Neuronal stem cell (in vitro differentiated cells): ENCODE measurements around the gene SORCS2.

Experiments
- DNase-seq: peaks from one replicate; pipeline ENCODE4 v3.0.0-alpha.2; 2013; ENCODE audit warnings: low spot score
- H2AFZ ChIP-seq: one replicate; pipeline ENCODE4 v1.6.1; 2013; ENCODE audit warnings: mild to moderate bottlenecking, low read length, inconsistent platforms
- H2AK5ac ChIP-seq: 2 replicates; pipeline ENCODE4 v1.6.1; 2013; ENCODE audit warnings: low read depth, mild to moderate bottlenecking, inconsistent platforms, low read length, moderate library complexity, mixed read lengths
- H2BK120ac ChIP-seq: 2 replicates; pipeline ENCODE4 v1.6.1; 2013; ENCODE audit warnings: low read depth, mild to moderate bottlenecking, inconsistent platforms, low read length, moderate library complexity, mixed read lengths
- H2BK12ac ChIP-seq: one replicate; pipeline ENCODE4 v1.6.1; 2013; ENCODE audit warnings: low read length, inconsistent platforms
- H2BK15ac ChIP-seq: 2 replicates; pipeline ENCODE4 v1.6.1; 2013; ENCODE audit warnings: mild to moderate bottlenecking, low read length, inconsistent platforms, mixed read lengths
- H2BK5ac ChIP-seq: one replicate; pipeline ENCODE4 v1.6.1; 2013; ENCODE audit warnings: inconsistent platforms, mild to moderate bottlenecking, low read length, moderate library complexity
- H3K14ac ChIP-seq: one replicate; pipeline ENCODE4 v1.6.1; 2013; ENCODE audit warnings: low read length, inconsistent platforms
- H3K18ac ChIP-seq: 2 replicates; pipeline ENCODE4 v1.6.1; 2013; ENCODE audit warnings: low read length, inconsistent platforms
- H3K23ac ChIP-seq: 2 replicates; pipeline ENCODE4 v1.6.1; 2013; ENCODE audit warnings: low read depth, mild to moderate bottlenecking, mixed read lengths, low read length, inconsistent platforms; ENCODE audit not compliant: poor library complexity
- H3K27ac ChIP-seq: replicated peaks from 3 replicates; pipeline ENCODE4 v1.5.1; 2013; ENCODE audit warnings: low read length, inconsistent platforms
- H3K27me3 ChIP-seq, 3 experiments: 2 replicates each; pipeline ENCODE4 v1.6.1; 2013; ENCODE audit warnings: low read length in 3 of 3, mild to moderate bottlenecking in 2 of 3, inconsistent platforms in 1 of 3, low read depth in 1 of 3, mixed read lengths in 1 of 3, moderate library complexity in 1 of 3; ENCODE audit not compliant: control insufficient read depth in 3 of 3, insufficient read depth in 3 of 3
- H3K36me3 ChIP-seq, 2 donors: replicated peaks in 1 of 2; 2 replicates each; pipeline ENCODE4 v1.6.1; 2013; ENCODE audit warnings: low read length in 2 of 2; ENCODE audit not compliant: control insufficient read depth in 2 of 2, insufficient read depth in 2 of 2
- H3K4ac ChIP-seq: 2 replicates; pipeline ENCODE4 v1.6.1; 2013; ENCODE audit warnings: inconsistent platforms, mild to moderate bottlenecking, low read length, moderate library complexity
- H3K4me1 ChIP-seq, 2 donors: 1 replicate in 1 of 2; 2 replicates in 1 of 2; pipeline ENCODE4 v1.6.1; 2013; ENCODE audit warnings: low read length in 2 of 2, low read depth in 1 of 2; ENCODE audit not compliant: control insufficient read depth in 2 of 2, insufficient read depth in 1 of 2
- H3K4me2 ChIP-seq: one replicate; pipeline ENCODE4 v1.6.1; 2013; ENCODE audit warnings: mild to moderate bottlenecking, low read length, inconsistent platforms; ENCODE audit not compliant: insufficient read depth, poor library complexity, severe bottlenecking
- H3K4me3 ChIP-seq, 2 donors: 2 replicates each; pipeline ENCODE4 v1.5.1; 2013; ENCODE audit warnings: low read length in 2 of 2, mild to moderate bottlenecking in 2 of 2, inconsistent platforms in 1 of 2, moderate library complexity in 1 of 2
- H3K79me1 ChIP-seq: one replicate; pipeline ENCODE4 v1.6.1; 2013; ENCODE audit warnings: low read depth, mild to moderate bottlenecking, inconsistent platforms, low read length, moderate library complexity
- H3K9ac ChIP-seq: one replicate; pipeline ENCODE4 v1.6.1; 2013; ENCODE audit warnings: mild to moderate bottlenecking, low read depth, low read length, inconsistent platforms; ENCODE audit not compliant: poor library complexity
- H3K9me3 ChIP-seq, 2 donors: replicated peaks in 1 of 2; 2 replicates each; pipeline versions ENCODE3 to v1.6.1; 2013; ENCODE audit warnings: low read length in 2 of 2, mild to moderate bottlenecking in 2 of 2, inconsistent platforms in 1 of 2, low read depth in 1 of 2, mixed read lengths in 1 of 2, moderate library complexity in 1 of 2; ENCODE audit not compliant: control insufficient read depth in 2 of 2, insufficient read depth in 1 of 2
- H4K8ac ChIP-seq: one replicate; pipeline ENCODE4 v1.6.1; 2013; ENCODE audit warnings: low read depth, mild to moderate bottlenecking, inconsistent platforms, low read length, moderate library complexity
- H4K91ac ChIP-seq: one replicate; pipeline ENCODE4 v1.6.1; 2013; ENCODE audit warnings: low read length, low read depth, mild to moderate bottlenecking, inconsistent platforms; ENCODE audit not compliant: poor library complexity
- WGBS, 2 donors: extraction: QIAGEN DNeasy Blood & Tissue Kit; methylation state at CpG; one replicate each; pipeline ENCODE4 v1.1.7; 2013; ENCODE audit warnings: missing lambda C conversion rate in 2 of 2, mixed read lengths in 1 of 2; ENCODE audit not compliant: insufficient read length in 2 of 2, insufficient replicate concordance in 1 of 2; ENCODE audit errors: extremely low coverage in 2 of 2; 5-methylcytosine and 5-hydroxymethylcytosine counted together

The SORCS2 gene

GRCh38 chr4:7529368-7530080 lies 337.2 kb downstream of the SORCS2 start:
- Histone ChIP-seq H4K8ac (no peak overlapping the region), H2AFZ (no peak overlapping the region), H2AK5ac (peak overlapping the region; percentile 97), H3K4me2 (no peak overlapping the region), H3K27ac (peak overlapping the region; percentile 16), H3K14ac (peak overlapping the region; percentile 2), H3K27me3 (peaks cover 0 to 22% (median 0%) of the 10 kb centered on the region in 3 experiments), H3K4me3 (no peak overlapping the region), H2BK12ac (peak overlapping the region; percentile 88), H2BK120ac (no peak overlapping the region), H3K9ac (peak overlapping the region; percentile 30), H3K79me1 (no peaks in the 10 kb centered on the region), H2BK15ac (peak overlapping the region; percentile 77), H3K9me3 (peaks cover 0 to under 1% of the 10 kb centered on the region in 2 donors), H4K91ac (no peak overlapping the region), H3K23ac (no peak overlapping the region), H3K4ac (no peak overlapping the region), H3K4me1 (peaks cover 0 to 34% of the 10 kb centered on the region in 2 donors), H3K18ac (peak overlapping the region; percentile 87), H3K36me3 (no peaks in the 10 kb centered on the region), H2BK5ac (no peak overlapping the region)
- WGBS, 2 donors = no CpG with 5 or more reads among the region's 12 CpGs
- DNase-seq = peak; percentile 15

DNA sequence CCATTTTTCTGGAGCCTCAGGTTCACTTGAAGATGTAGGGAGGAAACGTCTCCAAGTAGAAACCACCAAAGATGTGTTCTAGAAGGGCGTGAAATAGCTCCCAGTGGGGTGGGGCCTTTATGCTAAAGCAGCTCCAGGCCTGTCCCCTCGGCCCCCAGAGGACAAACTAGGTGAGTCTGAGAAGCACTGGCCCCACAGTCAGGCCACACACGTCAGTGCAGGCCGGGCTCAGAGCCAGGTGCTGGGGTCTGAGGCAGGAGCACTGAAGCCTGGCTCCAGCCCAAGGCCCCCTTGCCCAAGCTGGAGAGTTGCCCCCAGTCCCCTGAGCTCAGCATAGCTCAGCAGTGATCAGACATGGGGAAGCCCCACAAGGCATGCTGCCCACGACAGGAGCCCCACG lies 337.7 kb downstream of the SORCS2 start:
- H3K9ac ChIP-seq = no peak overlapping the region
- no peak overlapping the region for H2BK120ac ChIP-seq
- peak overlapping the region; percentile 88 for H3K18ac ChIP-seq
- H3K4ac ChIP-seq = no peak overlapping the region
- H3K14ac ChIP-seq = peak overlapping the region; percentile 2
- no peaks in the 10 kb centered on the region for H3K79me1 ChIP-seq
- H4K8ac ChIP-seq = no peak overlapping the region
- no CpG with 5 or more reads among the region's 7 CpGs for WGBS, 2 donors
- DNase-seq = no peak
- H3K4me1 ChIP-seq = peaks cover 0 to 34% of the 10 kb centered on the region in 2 donors
- peaks cover 0 to 2% of the 10 kb centered on the region in 2 donors for H3K9me3 ChIP-seq
- H3K23ac ChIP-seq = no peak overlapping the region
- no peak overlapping the region for H2BK12ac ChIP-seq
- no peak overlapping the region for H3K4me3 ChIP-seq
- H2AK5ac ChIP-seq = peak overlapping the region; percentile 97
- H4K91ac ChIP-seq = no peak overlapping the region
- H3K27me3 ChIP-seq = peaks cover 0 to 22% (median 0%) of the 10 kb centered on the region in 3 experiments
- H2BK5ac ChIP-seq = no peak overlapping the region
- H2AFZ ChIP-seq = no peak overlapping the region
- peak overlapping the region; percentile 39 for H2BK15ac ChIP-seq
- H3K27ac ChIP-seq = no peak overlapping the region
- no peaks in the 10 kb centered on the region for H3K36me3 ChIP-seq
- H3K4me2 ChIP-seq = no peak overlapping the region

DNA sequence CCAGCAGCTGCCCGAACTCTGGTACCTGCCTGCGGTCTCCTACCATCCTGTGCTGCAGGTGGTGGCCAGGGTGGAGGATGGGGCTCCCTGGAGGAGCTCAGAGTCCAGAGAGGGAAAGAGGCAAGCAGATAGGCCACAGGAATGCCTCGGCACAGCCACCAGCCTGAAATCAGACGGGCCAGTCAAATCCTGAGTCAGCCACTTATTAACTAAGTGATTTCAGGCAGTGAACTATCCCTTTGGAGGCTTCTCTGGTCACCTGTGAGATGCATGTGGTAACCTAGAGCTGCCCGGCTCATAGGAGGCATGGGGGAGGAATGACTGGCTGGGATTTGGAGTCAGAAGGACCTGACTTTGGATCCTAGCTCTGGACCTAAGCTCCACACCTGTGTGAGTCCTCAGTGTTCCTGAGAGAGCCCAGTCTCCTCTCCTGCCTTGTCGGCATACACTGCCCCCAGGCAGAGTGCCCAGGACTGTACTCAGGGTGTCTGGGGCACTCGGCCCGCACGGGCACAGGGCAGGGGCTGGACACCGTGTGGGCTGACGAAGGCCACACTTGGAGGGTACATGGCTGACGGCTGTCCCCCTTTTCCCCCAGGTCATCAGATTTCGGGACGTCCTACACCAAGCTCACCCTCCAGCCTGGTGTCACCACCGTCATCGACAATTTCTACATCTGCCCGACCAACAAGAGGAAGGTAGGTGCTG lies 338.7 kb downstream of the SORCS2 start:
- peak overlapping the region; percentile 71 for H2AK5ac ChIP-seq
- H3K23ac ChIP-seq = no peak overlapping the region
- H3K79me1 ChIP-seq = no peaks in the 10 kb centered on the region
- no peak overlapping the region for H2BK5ac ChIP-seq
- H3K18ac ChIP-seq = peak overlapping the region; percentile 69
- H3K27me3 ChIP-seq = peaks cover 0 to 22% (median 0%) of the 10 kb centered on the region in 3 experiments
- H2BK120ac ChIP-seq = peak overlapping the region; percentile 58
- peak overlapping the region; percentile 78 for H2BK15ac ChIP-seq
- H3K14ac ChIP-seq = peak overlapping the region; percentile 58
- H3K9ac ChIP-seq = peak overlapping the region; percentile 35
- peak overlapping the region; percentile 12 for H3K4ac ChIP-seq
- peak overlapping the region; percentile 94 for H4K8ac ChIP-seq
- peaks cover 0 to 34% of the 10 kb centered on the region in 2 donors for H3K4me1 ChIP-seq
- no peak for DNase-seq
- H4K91ac ChIP-seq = no peak overlapping the region
- H3K9me3 ChIP-seq = peaks cover 0 to 2% of the 10 kb centered on the region in 2 donors
- no peak overlapping the region for H3K4me3 ChIP-seq
- H2BK12ac ChIP-seq = peak overlapping the region; percentile 85
- H3K36me3 ChIP-seq = no peaks in the 10 kb centered on the region
- H3K4me2 ChIP-seq = no peak overlapping the region
- H2AFZ ChIP-seq = no peak overlapping the region
- no CpG with 5 or more reads among the region's 17 CpGs for WGBS, 2 donors
- no peak overlapping the region for H3K27ac ChIP-seq

DNA sequence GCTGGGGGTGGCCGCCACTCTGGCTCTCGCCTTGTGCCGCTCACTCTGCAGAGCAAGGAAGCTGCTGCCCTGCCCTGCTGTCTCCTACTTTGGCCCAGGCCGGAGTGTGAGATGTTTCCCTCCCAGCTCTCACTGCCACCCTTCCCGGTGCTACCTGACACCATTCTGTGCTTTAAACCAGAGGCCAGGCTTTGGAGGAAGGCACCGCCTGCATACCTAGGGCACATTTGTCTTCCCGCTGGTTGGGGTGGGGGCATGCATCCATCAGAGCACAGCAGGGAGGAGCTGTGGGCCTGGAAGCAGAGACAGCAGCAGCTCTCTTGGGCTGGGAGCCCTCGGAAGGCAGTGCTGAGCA lies 339.3 kb downstream of the SORCS2 start:
- no peaks in the 10 kb centered on the region for H3K36me3 ChIP-seq
- peaks cover 0 to 22% (median 0%) of the 10 kb centered on the region in 3 experiments for H3K27me3 ChIP-seq
- DNase-seq = no peak
- H2AFZ ChIP-seq = no peak overlapping the region
- H4K8ac ChIP-seq = peak overlapping the region; percentile 94
- no CpG with 5 or more reads among the region's 8 CpGs for WGBS, 2 donors
- peak overlapping the region; percentile 27 for H3K23ac ChIP-seq
- no peak overlapping the region for H4K91ac ChIP-seq
- H2BK12ac ChIP-seq = no peak overlapping the region
- H2BK15ac ChIP-seq = peak overlapping the region; percentile 30
- no peak overlapping the region for H3K9ac ChIP-seq
- H3K18ac ChIP-seq = peak overlapping the region; percentile 69
- no peak overlapping the region for H3K4me3 ChIP-seq
- peaks cover 0 to 34% of the 10 kb centered on the region in 2 donors for H3K4me1 ChIP-seq
- peaks cover 0 to 2% of the 10 kb centered on the region in 2 donors for H3K9me3 ChIP-seq
- no peak overlapping the region for H3K27ac ChIP-seq
- H2BK120ac ChIP-seq = peak overlapping the region; percentile 58
- H3K79me1 ChIP-seq = no peaks in the 10 kb centered on the region
- H2BK5ac ChIP-seq = no peak overlapping the region
- peak overlapping the region; percentile 58 for H3K14ac ChIP-seq
- peak overlapping the region; percentile 48 for H2AK5ac ChIP-seq
- H3K4ac ChIP-seq = peak overlapping the region; percentile 12
- H3K4me2 ChIP-seq = no peak overlapping the region
